H1 (cell line): ENCODE measurements around the gene EHD4.

Source experiments
- ATF3 ChIP-seq: IDR thresholded peaks from 2 replicates; pipeline ENCODE4 v1.6.1; 2011; ENCODE audit warnings: low read depth, mild to moderate bottlenecking, low read length; ENCODE audit not compliant: insufficient read depth
- BRCA1 ChIP-seq: IDR thresholded peaks from 2 replicates; pipeline ENCODE4 v1.6.1; 2012; ENCODE audit warnings: low read depth, low read length, improper control_type of control experiment
- CTCF ChIP-seq, 3 experiments: IDR thresholded peaks; 1 replicate in 2 of 3; 2 replicates in 1 of 3; pipeline versions ENCODE4 v1.5.1 to v1.6.1; 2011; ENCODE audit warnings: low read length in 3 of 3, mild to moderate bottlenecking in 3 of 3, inconsistent platforms in 2 of 3, low read depth in 1 of 3, moderate library complexity in 1 of 3; ENCODE audit not compliant: insufficient read depth in 1 of 3; ENCODE audit errors: control extremely low read depth in 1 of 3
- EGR1 ChIP-seq: IDR thresholded peaks from 2 replicates; pipeline ENCODE4 v1.6.1; 2011; ENCODE audit warnings: low read depth, low read length, borderline replicate concordance
- EZH2 ChIP-seq: fragments of 200-600 bp; sonication (generic); IDR thresholded peaks from 2 replicates; pipeline ENCODE4 v1.7.1; 2012; ENCODE audit warnings: low read depth, mild to moderate bottlenecking, moderate library complexity, low read length, inconsistent platforms; ENCODE audit not compliant: severe bottlenecking
- GABPA ChIP-seq: IDR thresholded peaks from 2 replicates; pipeline ENCODE4 v1.6.1; 2011; ENCODE audit warnings: mild to moderate bottlenecking, low read length, moderate library complexity, borderline replicate concordance; ENCODE audit not compliant: insufficient read depth
- POLR2A ChIP-seq, 2 experiments: IDR thresholded peaks; 1 replicate in 1 of 2; 2 replicates in 1 of 2; pipeline ENCODE4 v1.6.1; 2011; ENCODE audit warnings: low read depth in 2 of 2, low read length in 2 of 2, mild to moderate bottlenecking in 2 of 2; ENCODE audit errors: control extremely low read depth in 1 of 2
- RFX5 ChIP-seq: IDR thresholded peaks from 2 replicates; pipeline ENCODE4 v1.6.1; 2011; ENCODE audit warnings: low read depth, low read length, improper control_type of control experiment, borderline replicate concordance
- SP2 ChIP-seq: IDR thresholded peaks from 2 replicates; pipeline ENCODE4 v1.6.1; 2012; ENCODE audit warnings: mild to moderate bottlenecking, low read length, inconsistent platforms
- TAF1 ChIP-seq: IDR thresholded peaks from 2 replicates; pipeline ENCODE4 v1.6.1; 2011; ENCODE audit warnings: mild to moderate bottlenecking, low read depth, low read length

GRCh38 chr15:41861736-41862356, 110.5 kb downstream of the EHD4 start:
- no peak for TF ChIP-seq POLR2A (IDR thresholded peaks at IDR 0.05; ENCODE audit: control extremely low read depth in 1 of 2, low read depth in 2 of 2, low read length in 2 of 2)
- no peak for TF ChIP-seq ATF3
- no peak for TF ChIP-seq CTCF (IDR thresholded peaks at IDR 0.05; ENCODE audit: control extremely low read depth in 1 of 3, insufficient read depth in 1 of 3, low read depth in 1 of 3, low read length in 3 of 3)
- no peak for TF ChIP-seq SP2
- TF ChIP-seq EGR1 = no peak
- TF ChIP-seq GABPA = no peak
- TF ChIP-seq BRCA1 = no peak
- no peak for TF ChIP-seq TAF1
- TF ChIP-seq EZH2 = no peak
- no peak for TF ChIP-seq RFX5
